Activated CD4-positive, alpha-beta memory T cell treated with anti-CD3 and anti-CD28 coated beads for 36 hours (primary cell): Measurements from ENCODE around the gene CFAP97D2. TPM values are rescaled to one million over a fixed set of nuclear protein-coding genes. Genes with fewer than 3 reads are reported as not detected.
A peak's percentile ranks its signal among the peaks of the same experiment; 100 is the strongest.

Experiments
- CTCF ChIA-PET: fragments of 350-600 bp; sonication (Branson Sonifier 250); formaldehyde crosslinking; loops from one replicate; lab custom pipeline; 2021; ENCODE audit warnings: antibody characterized with exemption, inconsistent platforms; lab: Charles Lee
- POLR2A ChIA-PET: fragments of 350-600 bp; sonication (Branson Sonifier 250); formaldehyde crosslinking; loops from one replicate; lab custom pipeline; 2021; ENCODE audit warnings: antibody characterized with exemption; lab: Charles Lee
- DNase-seq: peaks from one replicate; pipeline ENCODE4 v3.0.0-alpha.2; 2020
- H3K27ac Mint-ChIP-seq: one replicate; pipeline ENCODE4 v1.8.0; 2021; ENCODE audit warnings: mixed read lengths
- H3K27me3 Mint-ChIP-seq: one replicate; pipeline ENCODE4 v1.8.0; 2021; ENCODE audit warnings: mixed read lengths
- H3K36me3 Mint-ChIP-seq: one replicate; pipeline ENCODE4 v1.8.0; 2021; ENCODE audit warnings: mixed read lengths
- H3K4me1 Mint-ChIP-seq: one replicate; pipeline ENCODE4 v1.8.0; 2021; ENCODE audit warnings: low read depth, mixed read lengths
- H3K4me3 Mint-ChIP-seq: one replicate; pipeline ENCODE4 v1.8.0; 2021; ENCODE audit warnings: mild to moderate bottlenecking, mixed read lengths
- H3K9me3 Mint-ChIP-seq: one replicate; pipeline ENCODE4 v1.8.0; 2021; ENCODE audit warnings: mixed read lengths
- intact Hi-C: fragments of 100-400 bp; cut with micrococcal nuclease; formaldehyde crosslinking; loops from one replicate; pipeline ENCODE4 v1.15.1; 2023
- total RNA-seq, 2 experiments: library from RNA; stranded (reverse); gene quantifications; one replicate each; pipeline ENCODE4 v1.2.3, GENCODE V29; 2021

CFAP97D2 gene
- total RNA-seq, 2 experiments from 2014 or later: not detected

GRCh38 chr13:114211446-114212157, 32.5 kb downstream of the CFAP97D2 start:
- CTCF ChIA-PET: no interaction called here
- Mint-ChIP-seq H3K27me3 (no peaks in the 10 kb centered on the region), H3K9me3 (no peaks in the 10 kb centered on the region), H3K36me3 (no peaks in the 10 kb centered on the region), H3K4me3 (no peak overlapping the region), H3K27ac (no peak overlapping the region), H3K4me1 (peaks cover 11% of the 10 kb centered on the region)
- POLR2A ChIA-PET: no interaction called here
- intact Hi-C loops: no loop called here
- DNase-seq: no peak

GRCh38 chr13:114212158-114212495, 33.1 kb downstream of the CFAP97D2 start:
- no peak for DNase-seq
- intact Hi-C loops: no loop called here
- Mint-ChIP-seq H3K4me3 (no peak overlapping the region), H3K4me1 (peaks cover 11% of the 10 kb centered on the region), H3K9me3 (no peaks in the 10 kb centered on the region), H3K36me3 (no peaks in the 10 kb centered on the region), H3K27ac (no peak overlapping the region), H3K27me3 (no peaks in the 10 kb centered on the region)
- ChIA-PET CTCF (no interaction called here), POLR2A (no interaction called here)

GRCh38 chr13:114213980-114214379, 34.9 kb downstream of the CFAP97D2 start:
- Mint-ChIP-seq H3K27me3 (no peaks in the 10 kb centered on the region), H3K36me3 (no peaks in the 10 kb centered on the region), H3K27ac (no peak overlapping the region), H3K4me3 (no peak overlapping the region), H3K4me1 (peaks cover 15% of the 10 kb centered on the region), H3K9me3 (no peaks in the 10 kb centered on the region)
- intact Hi-C loops: no loop called here
- POLR2A ChIA-PET: no interaction called here
- CTCF ChIA-PET: interaction anchor here (1.2 to 1.6 kb wide), 2 partner anchors 9 to 165 kb away, joined by 3 to 5 read pairs; no protein-coding TSS in a partner anchor
- DNase-seq: no peak

- Mint-ChIP-seq H3K27me3 (no peaks in the 10 kb centered on the region), H3K27ac (no peak overlapping the region), H3K4me1 (peaks cover 42% of the 10 kb centered on the region), H3K9me3 (no peaks in the 10 kb centered on the region), H3K4me3 (no peak overlapping the region), H3K36me3 (no peaks in the 10 kb centered on the region)
- POLR2A ChIA-PET: no interaction called here
- CTCF ChIA-PET: no interaction called here
- intact Hi-C loops: no loop called here
- no peak for DNase-seq
Measured at GRCh38 chr13:114219392-114219791, 40.3 kb downstream of the CFAP97D2 start.

- H3K4me3 Mint-ChIP-seq: no peak overlapping the region
- H3K36me3 Mint-ChIP-seq: no peaks in the 10 kb centered on the region
- H3K4me1 Mint-ChIP-seq: peaks cover 65% of the 10 kb centered on the region
- peak overlapping the region; percentile 25 for H3K27ac Mint-ChIP-seq
- ChIA-PET POLR2A (interaction anchor here (0.7 kb wide), 1 partner anchor 258 kb away, joined by 4 read pairs; no protein-coding TSS in a partner anchor), CTCF (no interaction called here)
- H3K27me3 Mint-ChIP-seq: no peaks in the 10 kb centered on the region
- no peaks in the 10 kb centered on the region for H3K9me3 Mint-ChIP-seq
- no peak for DNase-seq
- intact Hi-C loops: no loop called here
Measured at GRCh38 chr13:114222461-114222968, 43.5 kb downstream of the CFAP97D2 start.

GRCh38 chr13:114224201-114224600, 45.1 kb downstream of the CFAP97D2 start:
- no peak overlapping the region for H3K27ac Mint-ChIP-seq
- H3K36me3 Mint-ChIP-seq: no peaks in the 10 kb centered on the region
- H3K27me3 Mint-ChIP-seq: no peaks in the 10 kb centered on the region
- intact Hi-C loops: no loop called here
- no peak overlapping the region for H3K4me3 Mint-ChIP-seq
- ChIA-PET POLR2A (no interaction called here), CTCF (interaction anchor here (1.2 kb wide), 1 partner anchor 11 kb away, joined by 5 read pairs; no protein-coding TSS in a partner anchor)
- peaks cover 60% of the 10 kb centered on the region for H3K4me1 Mint-ChIP-seq
- no peak for DNase-seq
- no peaks in the 10 kb centered on the region for H3K9me3 Mint-ChIP-seq

GRCh38 chr13:114225610-114226009, 46.6 kb downstream of the CFAP97D2 start:
- Mint-ChIP-seq H3K36me3 (no peaks in the 10 kb centered on the region), H3K9me3 (no peaks in the 10 kb centered on the region), H3K27ac (no peak overlapping the region), H3K4me1 (peaks cover 52% of the 10 kb centered on the region), H3K4me3 (no peak overlapping the region), H3K27me3 (peaks cover under 1% of the 10 kb centered on the region)
- ChIA-PET POLR2A (no interaction called here), CTCF (interaction anchor here (0.6 to 1.2 kb wide), 15 partner anchors 56 to 610 kb away, joined by 3 to 7 read pairs (median 3); no protein-coding TSS in a partner anchor)
- no peak for DNase-seq
- intact Hi-C loops: loop anchor here (1.0 to 5.0 kb wide), 5 partner anchors 83 to 408 kb away; no protein-coding TSS in a partner anchor

- Mint-ChIP-seq H3K27ac (no peak overlapping the region), H3K4me1 (peaks cover 53% of the 10 kb centered on the region)
- POLR2A ChIA-PET: no interaction called here
Measured at GRCh38 chr13:114226088-114226487, 47.0 kb downstream of the CFAP97D2 start.

GRCh38 chr13:114226699-114227323, 47.8 kb downstream of the CFAP97D2 start:
- no peaks in the 10 kb centered on the region for H3K36me3 Mint-ChIP-seq
- H3K9me3 Mint-ChIP-seq: no peaks in the 10 kb centered on the region
- H3K4me3 Mint-ChIP-seq: peak overlapping the region; percentile 6
- POLR2A ChIA-PET: no interaction called here
- H3K27ac Mint-ChIP-seq: peak overlapping the region; percentile 68
- peaks cover 46% of the 10 kb centered on the region for H3K4me1 Mint-ChIP-seq
- intact Hi-C loops: loop anchor here (1.0 to 5.0 kb wide), 5 partner anchors 85 to 410 kb away; no protein-coding TSS in a partner anchor
- CTCF ChIA-PET: interaction anchor here (0.7 to 1.2 kb wide), 13 partner anchors 57 to 410 kb away, joined by 3 to 7 read pairs (median 3); no protein-coding TSS in a partner anchor
- peaks cover 3% of the 10 kb centered on the region for H3K27me3 Mint-ChIP-seq
- peak; percentile 93 for DNase-seq

More at GRCh38 chr13:114226088-114226487, 47.0 kb downstream of the CFAP97D2 start:
- no peak for DNase-seq
- CTCF ChIA-PET: interaction anchor here (0.6 to 1.2 kb wide), 16 partner anchors 57 to 610 kb away, joined by 3 to 7 read pairs (median 3); no protein-coding TSS in a partner anchor
- Mint-ChIP-seq H3K4me3 (no peak overlapping the region), H3K36me3 (no peaks in the 10 kb centered on the region), H3K9me3 (no peaks in the 10 kb centered on the region), H3K27me3 (peaks cover 3% of the 10 kb centered on the region)
- intact Hi-C loops: loop anchor here (1.0 to 5.0 kb wide), 5 partner anchors 84 to 409 kb away; no protein-coding TSS in a partner anchor

- H3K27me3 Mint-ChIP-seq: peaks cover 3% of the 10 kb centered on the region
- H3K9me3 Mint-ChIP-seq: no peaks in the 10 kb centered on the region
- no peak for DNase-seq
- CTCF ChIA-PET: interaction anchor here (1.1 to 1.2 kb wide), 2 partner anchors 132 to 178 kb away, joined by 3 read pairs; no protein-coding TSS in a partner anchor
- H3K27ac Mint-ChIP-seq: peak overlapping the region; percentile 1
- POLR2A ChIA-PET: no interaction called here
- intact Hi-C loops: loop anchor here (2.0 to 5.0 kb wide), 2 partner anchors 85 to 161 kb away; no protein-coding TSS in a partner anchor
- peaks cover 40% of the 10 kb centered on the region for H3K4me1 Mint-ChIP-seq
- H3K36me3 Mint-ChIP-seq: no peaks in the 10 kb centered on the region
- H3K4me3 Mint-ChIP-seq: no peak overlapping the region
Measured at GRCh38 chr13:114227528-114227927, 48.5 kb downstream of the CFAP97D2 start.

GRCh38 chr13:114228176-114228575, 49.1 kb downstream of the CFAP97D2 start:
- H3K27ac Mint-ChIP-seq: no peak overlapping the region
- H3K4me1 Mint-ChIP-seq: peaks cover 38% of the 10 kb centered on the region
- peaks cover 3% of the 10 kb centered on the region for H3K27me3 Mint-ChIP-seq
- H3K36me3 Mint-ChIP-seq: no peaks in the 10 kb centered on the region
- ChIA-PET CTCF (interaction anchor here (0.8 to 1.5 kb wide), 4 partner anchors 82 to 412 kb away, joined by 3 read pairs; no protein-coding TSS in a partner anchor), POLR2A (interaction anchor here (1.4 kb wide), 1 partner anchor 161 kb away, joined by 3 read pairs; no protein-coding TSS in a partner anchor)
- no peak for DNase-seq
- H3K9me3 Mint-ChIP-seq: no peaks in the 10 kb centered on the region
- H3K4me3 Mint-ChIP-seq: peak overlapping the region; percentile 4
- intact Hi-C loops: loop anchor here (5.0 kb wide), 1 partner anchor 86 kb away; no protein-coding TSS in a partner anchor
